ENCODE results near the gene NCOA5. TPM values are rescaled to one million over a fixed set of nuclear protein-coding genes. Genes with fewer than 3 reads are reported as not detected.

The NCOA5 gene
- total and polyA plus RNA-seq, 2 experiments from 2014 or later = 8.4 to 22.8 TPM

- Histone ChIP-seq H3K4me2 (no peak overlapping the region), H3K36me3 (ENCODE audit: insufficient read depth) (no peaks in the 10 kb centered on the region), H3K27me3 (ENCODE audit: insufficient read depth) (peaks cover 16% of the 10 kb centered on the region), H3K4me3 (no peak overlapping the region), H2AFZ (no peak overlapping the region), H3K27ac (ENCODE audit: low read depth) (no peak overlapping the region), H3F3A (replicated peaks; ENCODE audit: low read depth) (peaks cover 9% of the 10 kb centered on the region), H3K9me2 (ENCODE audit: insufficient read depth) (no peaks in the 10 kb centered on the region), H3K4me1 (ENCODE audit: insufficient read depth) (peaks cover 4% of the 10 kb centered on the region), H3K79me2 (replicated peaks; ENCODE audit: insufficient read depth) (no peaks in the 10 kb centered on the region), H4K20me1 (replicated peaks; ENCODE audit: insufficient read depth) (no peaks in the 10 kb centered on the region; the same call in 1 of the 2 replicates)
- Mint-ChIP-seq H3K27ac (no peak overlapping the region), H3K9me3 (no peaks in the 10 kb centered on the region; the same call in 2 of the 3 replicates), H3K4me3 (no peak overlapping the region; the same call in 2 of the 3 replicates), H3K4me1 (peaks cover 12% of the 10 kb centered on the region), H3K36me3 (ENCODE audit: low read depth) (no peaks in the 10 kb centered on the region), H3K27me3 (ENCODE audit: insufficient read depth, low read depth, poor library complexity) (peaks cover 19% of the 10 kb centered on the region)
- no peak for ATAC-seq
- no peak for DNase-seq (ENCODE audit: low spot score)
- TF ChIP-seq EZH2 (IDR thresholded peaks at IDR 0.05; ENCODE audit: low read depth, unreplicated experiment) (no peak), STAT1 (IDR thresholded peaks at IDR 0.05; ENCODE audit: unreplicated experiment) (no peak), ZNF331 (CRISPR knock-in tag; IDR thresholded peaks at IDR 0.05; ENCODE audit: low read depth) (no peak), ZNF462 (CRISPR knock-in tag; IDR thresholded peaks at IDR 0.05) (no peak), CTCF (conservative IDR thresholded peaks at IDR 0.05; ENCODE audit: low read depth in 2 of 2) (no peak), JUNB (IDR thresholded peaks at IDR 0.05; ENCODE audit: unreplicated experiment) (no peak), EZH2phosphoT487 (IDR thresholded peaks at IDR 0.05; ENCODE audit: unreplicated experiment) (no peak), POLR2AphosphoS5 (IDR thresholded peaks at IDR 0.05; ENCODE audit: low read depth) (no peak), NANOG (IDR thresholded peaks at IDR 0.05; ENCODE audit: borderline replicate concordance) (no peak), ETS1 (IDR thresholded peaks at IDR 0.05) (no peak)
Measured at GRCh38 chr20:46018611-46019010, 71.2 kb downstream of the NCOA5 start.
